Kidney epithelial cell (primary cell): Measurements from ENCODE around the gene MR1. TPM values are rescaled to one million over a fixed set of nuclear protein-coding genes. Genes with fewer than 3 reads are reported as not detected.

ENCODE experiments used
- DNase-seq: peaks from one replicate; pipeline ENCODE4 v3.0.0-alpha.2; 2010; ENCODE audit warnings: low read depth
- H3K27me3 ChIP-seq: 2 replicates; pipeline ENCODE4 v1.6.0; 2011; ENCODE audit warnings: low read length; ENCODE audit not compliant: control insufficient read depth, insufficient read depth
- H3K36me3 ChIP-seq: 2 replicates; pipeline ENCODE4 v1.5.1; 2011; ENCODE audit warnings: low read length; ENCODE audit not compliant: control insufficient read depth, insufficient read depth
- H3K4me3 ChIP-seq: 2 replicates; pipeline ENCODE4 v1.5.1; 2011; ENCODE audit warnings: low read depth, mild to moderate bottlenecking, control low read depth, low read length
- total RNA-seq: library from RNA; depleted of rRNA; stranded (reverse); fragments of >200 nt; gene quantifications from 2 replicates; pipeline ENCODE4 v1.2.3, GENCODE V29; 2015
- TF ChIP-seq, protein P1 (sequence below): IDR thresholded peaks from 2 replicates; pipeline ENCODE4 v1.5.1; 2011; ENCODE audit warnings: mild to moderate bottlenecking, moderate library complexity, low read length, control low read depth, inconsistent platforms; ENCODE audit not compliant: insufficient read depth, poor library complexity, severe bottlenecking

Gene MR1
- total RNA-seq, 1 donor from 2014 or later, result 2.5 TPM

DNA sequence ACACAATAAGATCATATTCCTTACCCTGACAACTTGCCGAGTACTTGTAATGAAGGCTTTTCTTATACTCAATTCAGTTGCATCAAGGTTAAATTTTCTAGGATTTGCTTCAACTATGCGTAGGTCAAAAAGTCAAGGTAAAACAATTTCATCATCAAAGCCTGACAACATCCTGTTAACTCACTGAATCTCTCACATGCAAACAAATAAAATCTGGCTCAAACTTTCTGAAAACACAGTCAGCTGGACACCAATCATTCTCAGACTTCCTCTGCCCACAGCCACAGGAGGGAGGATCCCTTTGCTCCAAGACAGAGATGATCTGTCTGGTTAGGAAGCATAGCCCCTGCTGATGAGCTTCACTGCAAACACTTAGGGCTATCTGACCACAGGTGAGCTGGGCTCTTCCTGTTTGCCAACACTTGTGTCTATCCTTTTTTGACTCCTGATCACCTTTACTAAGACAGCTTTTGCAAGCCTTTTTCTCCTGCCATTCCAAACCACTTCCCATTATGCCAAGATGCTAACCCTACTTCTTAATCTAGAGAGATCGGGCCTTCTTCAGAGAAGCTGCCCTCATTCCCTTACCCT, 31.1 kb upstream of the MR1 start:
- Histone ChIP-seq H3K36me3 (no peaks in the 10 kb centered on the region), H3K4me3 (no peak overlapping the region), H3K27me3 (no peaks in the 10 kb centered on the region)
- DNase-seq, result no peak
- TF ChIP-seq, protein P1, sequence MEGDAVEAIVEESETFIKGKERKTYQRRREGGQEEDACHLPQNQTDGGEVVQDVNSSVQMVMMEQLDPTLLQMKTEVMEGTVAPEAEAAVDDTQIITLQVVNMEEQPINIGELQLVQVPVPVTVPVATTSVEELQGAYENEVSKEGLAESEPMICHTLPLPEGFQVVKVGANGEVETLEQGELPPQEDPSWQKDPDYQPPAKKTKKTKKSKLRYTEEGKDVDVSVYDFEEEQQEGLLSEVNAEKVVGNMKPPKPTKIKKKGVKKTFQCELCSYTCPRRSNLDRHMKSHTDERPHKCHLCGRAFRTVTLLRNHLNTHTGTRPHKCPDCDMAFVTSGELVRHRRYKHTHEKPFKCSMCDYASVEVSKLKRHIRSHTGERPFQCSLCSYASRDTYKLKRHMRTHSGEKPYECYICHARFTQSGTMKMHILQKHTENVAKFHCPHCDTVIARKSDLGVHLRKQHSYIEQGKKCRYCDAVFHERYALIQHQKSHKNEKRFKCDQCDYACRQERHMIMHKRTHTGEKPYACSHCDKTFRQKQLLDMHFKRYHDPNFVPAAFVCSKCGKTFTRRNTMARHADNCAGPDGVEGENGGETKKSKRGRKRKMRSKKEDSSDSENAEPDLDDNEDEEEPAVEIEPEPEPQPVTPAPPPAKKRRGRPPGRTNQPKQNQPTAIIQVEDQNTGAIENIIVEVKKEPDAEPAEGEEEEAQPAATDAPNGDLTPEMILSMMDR, result no peak

DNA sequence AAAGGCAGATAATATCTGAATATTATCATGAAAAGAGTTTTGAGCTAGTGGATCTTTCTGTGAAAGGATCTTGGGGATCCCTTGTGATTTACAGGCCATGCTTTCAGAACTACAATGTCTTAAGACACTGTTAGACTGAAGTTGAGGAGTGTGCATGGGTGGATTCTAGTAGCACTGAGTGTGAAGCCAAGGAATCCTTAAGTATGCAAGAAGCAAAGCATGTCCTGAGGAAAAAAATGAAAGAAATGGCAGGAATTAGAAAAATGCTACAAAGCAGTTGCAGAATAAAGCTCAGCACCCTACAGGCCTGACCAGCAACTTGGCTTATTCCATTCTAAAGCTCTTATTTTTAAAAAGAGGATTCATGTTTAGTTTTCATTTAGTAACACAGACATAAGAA, 23.0 kb upstream of the MR1 start:
- Histone ChIP-seq H3K36me3 (no peaks in the 10 kb centered on the region), H3K27me3 (no peaks in the 10 kb centered on the region), H3K4me3 (no peak overlapping the region)
- no peak for DNase-seq
- TF ChIP-seq, protein P1, result no peak

DNA sequence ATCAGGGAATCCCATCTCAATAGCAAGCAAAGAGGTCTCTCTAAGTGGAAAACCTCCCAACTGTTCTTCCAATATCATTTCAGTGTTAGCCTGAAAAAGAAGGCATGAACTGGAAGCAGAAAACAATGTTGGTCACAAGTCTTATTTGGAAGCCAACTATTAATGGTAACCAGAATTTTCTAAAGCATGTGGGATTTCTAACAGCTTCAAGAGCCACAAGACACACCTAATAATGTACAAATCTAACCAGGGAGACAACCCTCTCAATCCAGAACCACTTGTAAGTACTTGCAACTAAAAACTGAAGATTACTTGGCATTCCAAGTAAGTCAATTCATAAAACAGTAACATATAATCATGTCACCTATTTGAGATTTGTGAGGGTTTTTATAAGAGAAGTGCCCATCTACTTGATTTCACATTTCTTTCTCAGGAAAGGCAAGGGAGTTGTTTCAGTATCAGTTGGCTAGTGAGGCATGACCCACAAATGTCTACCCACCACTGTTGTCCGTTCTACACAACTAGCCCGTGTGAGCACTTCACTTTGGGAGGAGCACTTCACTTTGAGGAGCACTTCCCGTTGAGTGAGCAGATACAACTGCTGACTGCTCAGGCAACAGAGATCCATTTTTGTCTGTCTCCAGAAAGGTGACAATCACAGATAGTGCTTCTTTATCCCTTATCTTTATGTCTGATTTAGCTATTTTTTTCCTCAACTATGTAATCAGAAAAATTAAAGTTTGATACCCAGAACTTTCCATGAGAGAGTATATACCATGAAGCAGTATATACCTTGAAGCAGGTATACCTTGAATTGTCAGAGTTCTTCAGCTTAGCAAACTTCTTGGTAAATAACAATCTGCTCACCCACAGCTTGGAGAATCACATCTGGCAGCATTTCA, 22.2 kb upstream of the MR1 start:
- no peak overlapping the region for H3K4me3 ChIP-seq
- DNase-seq, result no peak
- H3K36me3 ChIP-seq, result no peaks in the 10 kb centered on the region
- no peaks in the 10 kb centered on the region for H3K27me3 ChIP-seq
- TF ChIP-seq, protein P1, result no peak

DNA sequence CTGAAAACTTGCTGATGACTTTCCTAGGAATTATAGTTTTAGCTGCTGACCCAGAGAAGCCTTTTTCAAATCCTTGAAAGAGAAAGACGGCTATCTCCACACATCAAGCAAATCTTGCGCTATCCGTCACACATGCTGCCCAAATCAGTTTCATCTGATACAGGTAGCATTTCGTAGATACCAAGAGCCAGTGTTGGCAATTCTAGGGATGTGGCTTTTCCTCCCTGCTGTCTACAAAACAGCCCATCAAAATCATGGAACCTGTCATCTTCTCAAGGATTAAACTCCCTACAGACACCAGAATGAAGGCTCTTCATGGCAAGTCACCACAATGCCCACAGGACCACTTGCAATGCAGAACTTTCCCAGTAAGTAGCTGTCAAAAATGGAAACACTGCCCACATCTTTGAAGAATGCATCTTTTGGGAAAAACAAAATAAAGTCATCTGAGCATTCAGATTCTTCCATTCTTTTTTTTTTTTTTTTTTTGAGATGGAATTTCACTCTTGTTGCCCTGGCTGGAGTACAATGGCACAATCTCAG, 21.5 kb upstream of the MR1 start:
- H3K27me3 ChIP-seq, result no peaks in the 10 kb centered on the region
- H3K4me3 ChIP-seq, result no peak overlapping the region
- no peak for DNase-seq
- TF ChIP-seq, protein P1, result no peak
- no peaks in the 10 kb centered on the region for H3K36me3 ChIP-seq

DNA sequence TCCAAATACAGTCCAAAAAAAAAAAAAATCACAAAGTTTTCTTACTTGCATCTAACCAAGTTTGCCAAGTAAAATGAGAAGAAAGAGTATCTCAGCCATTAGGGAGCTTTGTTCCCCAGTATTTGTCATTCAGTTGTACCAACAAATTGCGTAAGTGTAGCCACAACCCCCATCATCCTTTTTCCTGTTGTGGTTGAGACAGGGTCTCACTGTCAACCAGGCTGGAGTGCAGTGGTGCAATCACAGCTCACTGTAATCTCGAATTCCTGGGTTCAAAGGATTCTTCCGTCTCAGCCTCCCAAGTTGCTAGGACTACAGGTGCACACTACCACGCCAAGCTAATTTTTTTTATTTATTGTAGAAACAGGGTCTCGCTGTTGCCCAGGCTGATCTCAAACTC, 20.6 kb upstream of the MR1 start:
- no peak for DNase-seq

More for the DNA sequence above, 20.6 kb upstream of the MR1 start:
- no peaks in the 10 kb centered on the region for H3K36me3 ChIP-seq
- H3K27me3 ChIP-seq, result no peaks in the 10 kb centered on the region
- TF ChIP-seq, protein P1, result no peak
- H3K4me3 ChIP-seq, result no peak overlapping the region
